GM18505 (cell line): ENCODE measurements around the gene SLC35F3.

ENCODE experiments used
- ATAC-seq: cut with Tn5 transposase; IDR thresholded peaks from one replicate; pipeline ENCODE4 v1.9.1; 2021; ENCODE audit not compliant: unreplicated experiment
- POLR2A ChIP-seq: IDR thresholded peaks from 4 replicates; pipeline ENCODE4 v1.6.1; 2011; ENCODE audit warnings: borderline replicate concordance; ENCODE audit not compliant: insufficient read depth, insufficient read length; ENCODE audit errors: extremely low read depth

The SLC35F3 gene

DNA sequence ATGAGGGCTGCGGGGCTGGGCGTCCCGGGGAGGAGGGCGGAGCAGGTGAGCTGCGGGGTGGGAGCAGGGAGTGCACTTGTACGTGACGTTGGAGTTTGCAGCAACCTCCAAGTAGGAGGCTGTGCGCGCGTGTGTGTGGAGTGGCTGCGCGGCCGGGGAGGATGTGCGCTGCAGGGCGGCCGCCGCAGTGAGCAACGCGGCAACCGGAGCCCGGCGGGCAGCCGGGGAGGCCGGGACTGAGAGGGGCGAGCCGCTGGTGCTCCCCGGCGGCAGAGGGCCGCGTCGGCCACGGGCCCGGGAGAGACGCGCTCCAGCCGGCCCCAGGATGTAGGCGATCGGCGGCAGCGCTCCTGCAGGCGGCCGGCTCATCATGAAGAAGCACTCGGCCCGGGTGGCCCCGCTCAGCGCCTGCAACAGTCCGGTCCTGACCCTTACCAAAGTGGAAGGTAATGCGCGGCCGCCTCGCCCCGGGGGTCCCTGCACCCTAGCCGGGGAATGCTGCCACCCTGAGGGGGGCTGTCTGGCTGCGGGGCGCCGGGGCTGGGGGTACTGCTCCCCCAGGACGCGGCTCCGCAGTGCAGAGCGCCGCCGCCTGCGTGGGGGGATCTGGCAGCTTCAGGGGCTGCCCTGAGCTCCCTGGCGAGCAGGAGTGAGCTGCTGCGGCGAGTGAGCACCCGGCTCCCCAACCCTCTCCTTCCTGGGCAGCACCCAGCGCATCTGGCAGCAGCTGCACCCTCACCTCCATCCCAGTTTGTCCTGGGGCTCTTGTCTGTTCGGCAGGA, 309.8 kb downstream of the SLC35F3 start:
- no peak for TF ChIP-seq POLR2A
- peak; percentile 44 for ATAC-seq

DNA sequence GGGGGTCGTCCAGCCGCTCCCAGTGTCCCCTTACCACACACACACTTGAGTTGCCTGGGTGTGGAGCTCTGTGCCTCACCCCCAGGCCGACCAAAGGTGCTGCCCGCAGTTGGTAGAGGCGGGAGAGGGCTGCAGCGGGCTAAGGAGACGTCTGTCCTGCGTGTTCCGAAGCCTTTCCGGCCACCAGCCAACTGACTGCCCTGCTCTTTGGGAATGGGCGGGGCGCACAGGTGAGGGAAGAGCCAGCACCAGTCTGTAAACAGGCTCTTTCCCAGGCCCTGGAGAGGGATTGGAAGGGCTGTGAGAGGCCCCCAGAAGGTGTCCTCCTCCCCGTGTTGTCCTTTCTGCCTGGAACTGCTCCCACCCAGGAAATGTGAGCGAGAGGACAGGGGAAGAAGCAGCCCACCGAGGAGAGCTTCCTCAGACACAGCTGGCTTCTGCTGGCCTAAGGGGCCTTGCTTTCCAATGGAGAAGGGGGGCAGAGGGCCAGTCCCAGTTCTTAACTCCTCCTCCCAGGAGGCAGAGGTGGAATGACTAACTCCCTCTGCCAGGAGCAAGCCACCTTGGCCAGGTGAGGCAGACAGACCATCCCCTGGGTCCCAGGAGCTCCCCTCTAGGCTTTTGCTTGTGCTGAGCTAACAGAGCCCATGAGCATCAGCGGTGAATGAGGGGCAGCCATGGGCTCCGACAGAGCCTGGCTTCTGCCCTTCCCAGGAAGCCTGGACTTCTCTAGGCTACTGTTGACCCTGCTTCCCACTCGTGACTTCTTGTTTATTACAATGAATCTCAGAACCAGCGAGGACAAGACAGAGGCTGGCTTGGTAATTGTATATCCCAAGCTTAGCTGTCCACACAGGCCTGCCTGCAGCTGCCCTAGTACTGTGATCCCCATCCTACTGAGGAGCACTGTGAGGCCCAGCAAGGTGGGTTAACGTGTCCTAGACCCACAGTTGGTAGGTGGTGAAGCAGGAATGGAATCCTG, 310.7 kb downstream of the SLC35F3 start:
- TF ChIP-seq POLR2A, result no peak
- no peak for ATAC-seq

DNA sequence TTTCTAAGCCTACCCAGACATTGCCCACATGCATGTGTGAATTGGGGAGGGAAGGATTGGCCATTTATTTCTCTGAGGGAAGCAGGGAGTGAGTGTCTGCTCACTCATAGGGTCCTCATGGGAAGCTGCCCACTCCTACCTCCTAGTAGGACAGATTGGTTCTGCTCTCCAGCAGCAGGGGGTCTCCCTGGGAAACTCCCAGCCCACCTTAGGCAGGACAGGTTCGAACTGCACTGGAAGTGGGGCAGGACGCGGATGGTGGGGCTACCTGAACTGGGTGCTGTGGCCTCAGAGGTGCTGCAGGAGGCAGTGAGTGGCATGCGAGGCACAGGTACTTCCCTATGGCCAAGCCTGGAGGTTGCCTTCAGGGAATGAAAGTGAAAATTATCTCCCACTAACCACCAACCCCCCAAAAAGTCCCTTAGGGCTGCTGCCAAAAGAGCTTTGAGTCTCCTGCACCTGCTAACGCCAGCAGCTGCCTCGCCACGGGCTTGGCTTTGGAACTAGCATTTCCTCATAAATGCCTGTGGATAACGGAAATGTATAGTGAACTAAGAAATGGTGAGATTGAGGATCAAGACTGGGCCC, 311.7 kb downstream of the SLC35F3 start:
- TF ChIP-seq POLR2A, result no peak
- peak; percentile 31 for ATAC-seq

DNA sequence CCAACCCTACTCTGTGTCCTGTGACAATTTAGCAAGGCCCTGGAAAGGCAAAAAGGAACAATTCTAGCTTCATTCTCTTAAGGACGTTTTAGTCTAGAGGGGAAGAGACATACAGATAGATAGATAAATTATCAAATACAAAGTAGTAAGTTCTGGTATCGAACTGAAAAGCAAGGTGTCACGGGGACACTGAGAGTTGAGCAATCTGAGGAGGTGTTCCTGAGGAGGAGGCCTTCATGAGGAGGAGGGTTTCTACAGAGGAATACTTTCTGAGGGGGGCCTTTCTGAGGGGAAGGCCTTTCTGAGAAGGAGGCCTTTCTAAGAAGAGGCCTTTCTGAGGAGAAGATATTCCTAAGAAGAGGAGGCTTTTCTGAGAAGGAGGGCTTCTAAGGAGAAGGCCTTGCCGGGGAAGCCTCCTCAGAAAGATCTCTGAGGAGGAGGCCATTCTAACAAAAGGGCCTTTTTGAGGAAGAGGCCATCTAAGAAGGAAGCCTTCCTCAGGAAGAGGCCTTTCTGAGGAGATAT, 312.9 kb downstream of the SLC35F3 start:
- TF ChIP-seq POLR2A, result no peak
- no peak for ATAC-seq

DNA sequence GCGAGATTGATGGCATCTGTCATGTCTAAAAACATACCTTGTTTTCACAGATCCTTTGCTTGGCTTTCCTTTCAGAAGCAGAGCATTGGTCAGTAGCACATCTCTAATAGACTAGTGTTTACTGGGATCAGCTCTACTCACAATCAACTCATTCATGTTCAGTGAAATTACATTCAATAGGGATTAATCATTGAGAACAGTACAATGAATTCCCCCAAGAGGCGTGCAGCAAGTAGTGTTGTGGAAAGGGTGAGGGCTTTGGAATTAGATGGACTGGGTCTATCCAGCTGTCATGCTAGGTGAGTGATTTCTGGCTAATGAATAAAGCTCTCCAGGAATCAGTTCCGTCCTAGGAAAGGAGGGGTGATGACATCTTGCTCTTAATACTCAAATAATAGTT, 313.6 kb downstream of the SLC35F3 start:
- no peak for TF ChIP-seq POLR2A
- no peak for ATAC-seq

DNA sequence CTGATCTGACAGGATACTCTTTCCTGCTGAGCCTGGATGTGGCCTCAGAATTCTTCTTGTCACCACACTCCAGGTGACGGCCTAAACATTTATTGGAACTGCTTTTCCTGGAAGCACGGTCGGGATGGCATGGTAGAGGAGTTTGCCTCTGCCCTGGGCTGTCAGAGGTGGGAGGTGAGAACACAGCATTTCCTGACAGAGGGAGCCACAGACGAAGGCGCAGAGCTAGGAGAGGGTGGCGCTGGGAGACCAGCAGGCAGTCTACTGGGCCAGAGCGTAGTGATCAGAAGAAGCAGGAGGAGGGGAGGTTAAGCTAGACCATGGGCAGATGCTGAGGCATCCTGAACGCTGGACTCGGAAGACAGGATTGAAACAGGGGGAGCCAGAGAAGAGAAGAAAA, 315.2 kb downstream of the SLC35F3 start:
- TF ChIP-seq POLR2A, result no peak
- no peak for ATAC-seq

DNA sequence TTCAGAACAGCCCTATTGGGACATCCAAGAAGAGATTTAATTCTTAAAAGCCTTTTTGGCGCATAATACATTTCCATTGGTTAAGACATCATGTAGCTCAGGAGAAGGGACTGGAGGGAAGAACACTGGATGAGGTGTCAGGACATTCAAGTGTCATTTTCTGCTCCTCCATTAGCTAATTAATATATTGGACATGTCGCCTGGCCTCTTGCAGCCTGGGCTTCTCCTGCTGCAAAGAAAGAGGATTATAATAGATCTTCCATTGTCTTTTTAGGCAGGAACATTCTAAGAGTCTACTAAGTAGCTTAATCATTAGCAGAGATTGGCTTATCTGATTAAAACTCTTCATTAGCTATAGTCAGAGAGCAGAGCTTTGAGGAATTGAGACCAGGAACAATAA, 317.1 kb downstream of the SLC35F3 start:
- ATAC-seq, result no peak
- TF ChIP-seq POLR2A, result no peak

DNA sequence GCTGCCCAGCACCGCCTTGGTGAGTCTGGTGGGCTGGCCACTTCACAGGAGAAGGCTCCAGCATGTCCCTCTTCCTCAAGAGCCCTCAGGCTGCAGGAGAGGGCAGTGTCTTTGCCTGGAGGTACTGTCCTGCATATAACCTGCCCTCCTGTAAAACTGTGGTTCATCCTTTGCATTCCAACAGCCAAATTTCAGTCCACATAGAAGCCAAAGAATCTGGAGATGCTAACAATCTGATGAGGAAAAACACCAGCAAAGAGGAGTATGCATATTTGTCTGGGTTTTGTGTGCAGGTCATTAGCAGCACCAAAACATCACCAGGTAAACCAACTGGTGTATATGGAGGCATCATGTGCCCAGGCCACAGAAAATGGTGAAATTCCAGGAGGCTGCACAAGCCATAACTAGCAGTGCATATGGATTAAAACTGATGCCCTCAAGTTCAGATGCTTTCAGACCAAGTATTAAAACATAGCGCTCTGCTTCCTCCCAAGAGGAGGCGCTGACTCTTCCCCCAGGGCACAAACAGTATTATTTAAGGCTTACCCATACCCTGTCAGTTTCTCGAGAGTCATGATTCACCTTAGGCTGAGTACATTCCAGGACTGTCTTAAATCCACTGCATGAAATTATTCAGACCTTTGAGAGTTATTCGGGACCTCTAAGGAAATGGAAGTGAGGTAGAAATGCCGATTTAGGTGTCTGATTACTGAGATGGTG, 318.2 kb downstream of the SLC35F3 start:
- no peak for ATAC-seq
- no peak for TF ChIP-seq POLR2A

DNA sequence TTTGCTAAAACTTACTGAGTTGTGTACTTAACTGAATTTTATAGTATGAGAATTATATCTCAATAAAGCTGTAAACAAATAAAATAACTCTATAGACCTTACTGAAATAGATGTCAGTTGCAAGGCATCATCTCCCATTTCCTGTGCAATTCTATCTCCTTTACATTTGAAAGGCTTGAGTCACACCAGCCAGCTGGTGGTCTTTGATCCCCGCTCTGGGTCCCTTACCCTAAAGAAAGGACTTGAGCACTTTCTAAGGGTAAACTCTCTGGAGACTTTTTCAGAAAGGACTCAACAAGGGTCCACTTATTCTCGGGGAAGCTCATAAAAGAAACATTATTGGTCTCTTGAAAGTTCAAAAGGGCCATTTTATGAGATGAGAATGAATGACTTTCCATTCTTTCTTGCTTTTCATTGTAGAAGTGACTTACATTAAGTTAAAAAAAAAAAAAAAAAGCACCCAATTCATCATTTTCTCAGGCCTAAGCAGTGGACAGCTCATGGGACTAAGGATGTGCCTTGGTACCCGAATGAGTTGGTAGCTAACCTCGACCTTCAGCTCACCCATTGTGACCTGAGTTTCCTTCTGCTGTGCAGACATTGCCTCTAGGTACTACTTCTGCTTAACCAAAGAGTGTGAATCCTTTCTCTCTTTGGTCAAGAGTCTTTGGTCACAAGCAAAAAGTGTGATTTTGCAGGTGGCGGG, 321.8 kb downstream of the SLC35F3 start:
- ATAC-seq, result no peak
- TF ChIP-seq POLR2A, result no peak

DNA sequence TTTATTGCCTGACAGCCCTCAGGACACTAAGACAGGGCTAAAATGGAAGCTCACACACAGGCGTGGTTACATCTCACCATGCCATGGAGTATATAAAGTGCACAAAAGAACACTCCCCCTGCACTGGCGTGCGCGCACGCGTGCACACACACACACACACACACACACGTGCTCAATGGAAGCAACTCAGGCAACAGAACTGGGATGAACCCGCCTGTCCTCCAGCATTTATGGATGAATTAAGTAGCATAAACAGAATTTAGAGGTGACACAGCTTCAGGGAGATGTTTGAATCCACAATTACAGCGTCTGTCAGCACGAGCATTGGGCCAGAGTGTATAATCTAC, 322.3 kb downstream of the SLC35F3 start:
- no peak for TF ChIP-seq POLR2A
- no peak for ATAC-seq

DNA sequence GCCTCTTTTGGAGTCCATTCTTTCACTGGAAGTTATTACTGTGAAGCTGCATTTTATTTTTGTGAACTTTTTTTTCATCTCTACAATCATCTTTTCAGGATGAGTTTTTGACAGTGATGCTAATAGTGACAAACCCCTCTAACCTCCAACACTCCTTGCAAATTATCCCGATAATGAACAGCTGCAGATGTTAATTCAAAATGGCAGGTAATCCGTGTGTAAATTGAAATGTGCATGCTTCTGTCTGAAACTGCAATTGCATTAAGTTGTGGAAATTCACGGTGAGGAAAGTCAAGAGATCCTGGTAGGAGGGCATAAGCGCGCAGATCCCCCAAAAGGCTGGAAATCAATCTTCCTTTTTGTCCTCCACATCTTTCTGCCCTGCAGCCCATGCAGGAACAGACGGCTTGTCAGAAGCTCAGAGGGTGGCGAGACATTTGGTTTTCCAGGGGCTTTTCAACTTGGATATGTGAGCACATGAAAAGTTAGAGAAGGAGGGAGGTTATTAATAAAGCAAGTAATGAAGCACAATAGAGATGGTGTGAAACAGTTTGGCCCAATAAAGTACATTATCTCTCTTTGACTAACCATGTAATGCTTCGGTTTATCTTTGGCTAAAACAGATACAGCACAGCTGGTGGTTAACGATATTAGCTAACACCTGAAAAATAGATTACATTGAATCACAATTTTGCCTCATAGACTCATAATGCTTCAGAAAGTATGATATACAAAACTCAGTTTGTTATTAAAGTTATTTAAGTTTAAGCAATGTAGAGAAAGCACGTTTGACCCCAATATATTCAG, 325.3 kb downstream of the SLC35F3 start:
- TF ChIP-seq POLR2A, result no peak
- no peak for ATAC-seq

DNA sequence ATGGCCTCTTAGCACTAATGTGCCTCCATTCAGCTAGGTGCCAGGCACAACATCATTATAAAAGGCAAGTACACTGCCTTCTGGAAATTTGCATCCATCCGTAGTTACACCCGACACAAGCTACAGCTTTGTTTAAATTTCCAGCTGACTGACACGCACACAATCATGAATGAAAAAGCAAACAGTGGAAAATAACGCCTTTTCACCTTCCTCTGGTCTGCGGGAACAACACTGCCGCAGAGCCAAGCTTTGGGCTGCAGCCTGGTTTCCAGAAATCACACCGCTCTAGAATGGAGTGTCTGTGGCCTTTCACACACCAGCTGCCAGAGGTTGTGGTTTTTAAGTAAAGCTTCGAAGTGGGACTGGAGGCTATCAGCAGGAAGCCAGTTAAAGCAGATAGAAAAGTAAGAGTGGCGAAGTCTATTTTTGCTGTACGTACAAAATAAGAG, 326.0 kb downstream of the SLC35F3 start:
- ATAC-seq, result no peak
- TF ChIP-seq POLR2A, result no peak
